H1 (cell line): ENCODE measurements around the gene OR56A5.

Experiments used
- ASH2L ChIP-seq: fragments of 200-600, 300-600 bp; sonication (generic); IDR thresholded peaks from one replicate; pipeline ENCODE4 v1.7.1; 2017; ENCODE audit warnings: low read length
- CHD2 ChIP-seq: IDR thresholded peaks from 2 replicates; pipeline ENCODE4 v1.6.1; 2012; ENCODE audit warnings: low read length, improper control_type of control experiment
- EP300 ChIP-seq, 2 experiments: IDR thresholded peaks; 1 replicate in 1 of 2; 2 replicates in 1 of 2; pipeline ENCODE4 v1.6.1; 2011 to 2012; ENCODE audit warnings: low read depth in 2 of 2, low read length in 2 of 2, mild to moderate bottlenecking in 2 of 2, borderline replicate concordance in 1 of 2, inconsistent platforms in 1 of 2, moderate library complexity in 1 of 2
- EZH2 ChIP-seq: fragments of 200-600 bp; sonication (generic); IDR thresholded peaks from 2 replicates; pipeline ENCODE4 v1.7.1; 2012; ENCODE audit warnings: low read depth, mild to moderate bottlenecking, moderate library complexity, low read length, inconsistent platforms; ENCODE audit not compliant: severe bottlenecking
- GABPA ChIP-seq: IDR thresholded peaks from 2 replicates; pipeline ENCODE4 v1.6.1; 2011; ENCODE audit warnings: mild to moderate bottlenecking, low read length, moderate library complexity, borderline replicate concordance; ENCODE audit not compliant: insufficient read depth
- POLR2AphosphoS5 ChIP-seq: IDR thresholded peaks from 2 replicates; pipeline ENCODE4 v1.6.1; 2011; ENCODE audit warnings: low read depth, low read length
- RFX5 ChIP-seq: IDR thresholded peaks from 2 replicates; pipeline ENCODE4 v1.6.1; 2011; ENCODE audit warnings: low read depth, low read length, improper control_type of control experiment, borderline replicate concordance
- USF2 ChIP-seq: IDR thresholded peaks from 2 replicates; pipeline ENCODE4 v1.6.1; 2011; ENCODE audit warnings: low read length, improper control_type of control experiment
- TF ChIP-seq, protein P1 (sequence below), 3 experiments: IDR thresholded peaks; 1 replicate in 2 of 3; 2 replicates in 1 of 3; pipeline versions ENCODE4 v1.5.1 to v1.6.1; 2011; ENCODE audit warnings: low read length in 3 of 3, mild to moderate bottlenecking in 3 of 3, inconsistent platforms in 2 of 3, low read depth in 1 of 3, moderate library complexity in 1 of 3; ENCODE audit not compliant: insufficient read depth in 1 of 3; ENCODE audit errors: control extremely low read depth in 1 of 3

DNA sequence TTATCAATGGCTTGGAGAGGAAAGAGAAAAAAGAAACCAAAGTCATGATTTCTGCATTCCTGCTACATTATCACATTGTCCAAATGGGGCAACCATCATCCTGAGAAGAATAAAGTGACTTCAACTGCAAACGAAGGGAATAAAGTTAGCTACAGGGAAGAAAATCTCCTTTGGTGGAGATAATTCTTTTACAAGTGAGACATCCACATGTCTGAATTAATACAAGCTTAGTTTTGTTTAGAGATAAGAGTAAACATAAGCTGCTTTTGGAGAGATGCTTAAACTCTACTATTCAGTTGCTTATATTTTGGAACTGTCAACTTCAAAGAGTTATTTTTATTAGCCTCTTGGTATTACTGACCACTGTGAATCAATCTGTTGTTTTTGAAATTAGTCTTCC, 18.6 kb upstream of the OR56A5 start, which contains the start of gene OR52L1:
- TF ChIP-seq EZH2 (no peak), EP300 (IDR thresholded peaks at IDR 0.05; ENCODE audit: borderline replicate concordance in 1 of 2, low read depth in 2 of 2, low read length in 2 of 2) (no peak), USF2 (no peak), RFX5 (no peak), GABPA (no peak), POLR2AphosphoS5 (no peak), ASH2L (no peak), CHD2 (no peak)
- TF ChIP-seq, protein P1, sequence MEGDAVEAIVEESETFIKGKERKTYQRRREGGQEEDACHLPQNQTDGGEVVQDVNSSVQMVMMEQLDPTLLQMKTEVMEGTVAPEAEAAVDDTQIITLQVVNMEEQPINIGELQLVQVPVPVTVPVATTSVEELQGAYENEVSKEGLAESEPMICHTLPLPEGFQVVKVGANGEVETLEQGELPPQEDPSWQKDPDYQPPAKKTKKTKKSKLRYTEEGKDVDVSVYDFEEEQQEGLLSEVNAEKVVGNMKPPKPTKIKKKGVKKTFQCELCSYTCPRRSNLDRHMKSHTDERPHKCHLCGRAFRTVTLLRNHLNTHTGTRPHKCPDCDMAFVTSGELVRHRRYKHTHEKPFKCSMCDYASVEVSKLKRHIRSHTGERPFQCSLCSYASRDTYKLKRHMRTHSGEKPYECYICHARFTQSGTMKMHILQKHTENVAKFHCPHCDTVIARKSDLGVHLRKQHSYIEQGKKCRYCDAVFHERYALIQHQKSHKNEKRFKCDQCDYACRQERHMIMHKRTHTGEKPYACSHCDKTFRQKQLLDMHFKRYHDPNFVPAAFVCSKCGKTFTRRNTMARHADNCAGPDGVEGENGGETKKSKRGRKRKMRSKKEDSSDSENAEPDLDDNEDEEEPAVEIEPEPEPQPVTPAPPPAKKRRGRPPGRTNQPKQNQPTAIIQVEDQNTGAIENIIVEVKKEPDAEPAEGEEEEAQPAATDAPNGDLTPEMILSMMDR (IDR thresholded peaks at IDR 0.05; ENCODE audit: control extremely low read depth in 1 of 3, insufficient read depth in 1 of 3, low read depth in 1 of 3, low read length in 3 of 3): no peak
